OCI-LY1 (cell line): Measurements from ENCODE around the gene TMEM109.

ENCODE experiments used
- H2AFZ ChIP-seq: fragments of 200-600 bp; sonication (generic), shearing (Covaris generic); 2 replicates; pipeline ENCODE4 v1.6.0; 2014; ENCODE audit warnings: antibody characterized with exemption, mild to moderate bottlenecking, low read length
- H3F3A ChIP-seq: fragments of 200-600 bp; sonication (generic), shearing (Covaris generic); 2 replicates; pipeline ENCODE4 v1.6.0; 2014; ENCODE audit warnings: mild to moderate bottlenecking, antibody characterized with exemption, low read length, moderate library complexity; ENCODE audit not compliant: insufficient read depth
- H3K27ac ChIP-seq: fragments of 200-600 bp; sonication (generic); 2 replicates; pipeline ENCODE4 v1.5.1; 2014; ENCODE audit warnings: low read length, mixed run types, mild to moderate bottlenecking, low read depth; ENCODE audit not compliant: poor library complexity, severe bottlenecking
- H3K27me3 ChIP-seq: fragments of 200-600 bp; sonication (generic); 2 replicates; pipeline ENCODE4 v1.6.0; 2014; ENCODE audit warnings: antibody characterized with exemption, mild to moderate bottlenecking, low read length, moderate library complexity; ENCODE audit not compliant: insufficient read depth
- H3K36me3 ChIP-seq: fragments of 200-600 bp; sonication (generic); 2 replicates; pipeline ENCODE4 v1.6.1; 2014; ENCODE audit warnings: mild to moderate bottlenecking, antibody characterized with exemption, low read length, moderate library complexity, mixed read lengths; ENCODE audit not compliant: insufficient read depth
- H3K4me1 ChIP-seq: fragments of 200-600 bp; sonication (generic); 2 replicates; pipeline ENCODE4 v1.5.1; 2014; ENCODE audit warnings: mild to moderate bottlenecking, low read length, moderate library complexity; ENCODE audit not compliant: insufficient read depth, severe bottlenecking
- H3K4me2 ChIP-seq: fragments of 200-600 bp; sonication (generic), shearing (Covaris generic); 2 replicates; pipeline ENCODE4 v1.6.1; 2014; ENCODE audit warnings: low read length
- H3K4me3 ChIP-seq: fragments of 200-600 bp; sonication (generic); 2 replicates; pipeline ENCODE4 v1.5.1; 2014; ENCODE audit warnings: low read length, low read depth, mild to moderate bottlenecking, mixed read lengths; ENCODE audit not compliant: poor library complexity, severe bottlenecking
- H3K79me2 ChIP-seq: fragments of 200-600 bp; shearing (Covaris generic); 2 replicates; pipeline ENCODE4 v1.6.1; 2016; ENCODE audit warnings: mixed run types, low read length, mixed read lengths; ENCODE audit not compliant: insufficient read depth
- H3K9ac ChIP-seq: fragments of 200-600 bp; sonication (generic), shearing (Covaris generic); 2 replicates; pipeline ENCODE4 v1.6.1; 2014; ENCODE audit warnings: mild to moderate bottlenecking, low read length, mixed read lengths
- H3K9me2 ChIP-seq: fragments of 200-600 bp; sonication (generic), shearing (Covaris generic); 2 replicates; pipeline ENCODE4 v1.6.1; 2014; ENCODE audit warnings: low read depth, mild to moderate bottlenecking, low read length, mixed read lengths
- H3K9me3 ChIP-seq: fragments of 200-600 bp; shearing (Covaris generic); 2 replicates; pipeline ENCODE4 v1.6.1; 2014; ENCODE audit warnings: low read length, mixed read lengths
- H4K20me1 ChIP-seq: fragments of 200-600 bp; sonication (generic), shearing (Covaris generic); 2 replicates; pipeline ENCODE4 v1.6.0; 2016; ENCODE audit warnings: mild to moderate bottlenecking, low read length; ENCODE audit not compliant: insufficient read depth
- CTCF ChIP-seq: fragments of 200-600 bp; sonication (generic), shearing (Covaris generic); IDR thresholded peaks from 2 replicates; pipeline ENCODE4 v1.5.1; 2017; ENCODE audit warnings: mild to moderate bottlenecking, antibody characterized with exemption, low read length, moderate library complexity, mixed read lengths
- EZH2 ChIP-seq: fragments of 200-600 bp; sonication (generic), shearing (Covaris generic); IDR thresholded peaks from 2 replicates; pipeline ENCODE4 v1.8.0; 2017; ENCODE audit warnings: borderline replicate concordance, mixed run types, mild to moderate bottlenecking, antibody characterized with exemption, low read length, moderate library complexity, mixed read lengths

Gene TMEM109

GRCh38 chr11:60924906-60925853 lies 11.2 kb downstream of the TMEM109 start:
- H3K4me2 ChIP-seq: peak overlapping the region; percentile 59; the same call in 1 of the 2 replicates
- H2AFZ ChIP-seq: no peak overlapping the region
- TF ChIP-seq CTCF (no peak), EZH2 (no peak; the same call in 1 of the 2 replicates)
- no peaks in the 10 kb centered on the region for H3K9me2 ChIP-seq
- H3K4me1 ChIP-seq: peaks cover 15% of the 10 kb centered on the region
- no peak overlapping the region for H3K27ac ChIP-seq
- no peak overlapping the region for H3K9ac ChIP-seq
- H3K9me3 ChIP-seq: no peaks in the 10 kb centered on the region
- H3F3A ChIP-seq: no peaks in the 10 kb centered on the region
- 0 out of 2 replicates have a peak, but pooled peaks cover 4% of the 10 kb centered on the region for H3K27me3 ChIP-seq
- no peaks in the 10 kb centered on the region for H3K79me2 ChIP-seq
- H3K4me3 ChIP-seq: peak overlapping the region; percentile 53
- peaks cover 37% of the 10 kb centered on the region for H3K36me3 ChIP-seq
- H4K20me1 ChIP-seq: no peaks in the 10 kb centered on the region

GRCh38 chr11:60925868-60926267 lies 11.9 kb downstream of the TMEM109 start:
- Histone ChIP-seq H3K79me2 (no peaks in the 10 kb centered on the region), H3K4me1 (peaks cover 15% of the 10 kb centered on the region), H4K20me1 (no peaks in the 10 kb centered on the region), H3K4me3 (no peak overlapping the region), H3K9ac (no peak overlapping the region), H3K9me2 (no peaks in the 10 kb centered on the region), H3F3A (no peaks in the 10 kb centered on the region), H3K4me2 (no peak overlapping the region), H3K9me3 (no peaks in the 10 kb centered on the region), H3K27ac (no peak overlapping the region), H2AFZ (no peak overlapping the region), H3K36me3 (peaks cover 30% of the 10 kb centered on the region), H3K27me3 (0 out of 2 replicates have a peak, but pooled peaks cover 4% of the 10 kb centered on the region)
- TF ChIP-seq EZH2: no peak
- TF ChIP-seq CTCF: no peak

GRCh38 chr11:60926500-60926899 lies 12.5 kb downstream of the TMEM109 start:
- H3K36me3 ChIP-seq: peaks cover 24% of the 10 kb centered on the region
- H4K20me1 ChIP-seq: no peaks in the 10 kb centered on the region
- no peaks in the 10 kb centered on the region for H3F3A ChIP-seq
- H3K4me3 ChIP-seq: no peak overlapping the region
- H3K4me2 ChIP-seq: no peak overlapping the region
- H3K27me3 ChIP-seq: 0 out of 2 replicates have a peak, but pooled peaks cover 4% of the 10 kb centered on the region
- H2AFZ ChIP-seq: no peak overlapping the region
- H3K27ac ChIP-seq: no peak overlapping the region
- H3K79me2 ChIP-seq: no peaks in the 10 kb centered on the region
- no peak for TF ChIP-seq EZH2
- no peak for TF ChIP-seq CTCF
- H3K9me3 ChIP-seq: no peaks in the 10 kb centered on the region
- H3K4me1 ChIP-seq: peaks cover 21% of the 10 kb centered on the region
- H3K9ac ChIP-seq: no peak overlapping the region
- no peaks in the 10 kb centered on the region for H3K9me2 ChIP-seq
